Calu3 (cell line): ENCODE data around the gene KLF15. TPM values are rescaled to one million over a fixed set of nuclear protein-coding genes. Genes with fewer than 3 reads are reported as not detected.

ENCODE experiments used
- BruUV-seq: library from RNA; stranded (reverse); fragments of 400-500 nt; replicated peaks from 2 replicates; lab custom pipeline; 2021; lab: Mats Ljungman, UMichigan
- CTCF ChIA-PET: fragments of 300-600 bp; sonication (Branson Sonifier 250); formaldehyde crosslinking; loops from one replicate; lab custom pipeline; 2022; ENCODE audit warnings: antibody characterized with exemption; lab: Charles Lee
- DNase-seq: peaks from one replicate; pipeline ENCODE4 v3.0.0; 2022
- H3K27ac Mint-ChIP-seq: one replicate; pipeline ENCODE4 v1.8.0; 2022; ENCODE audit warnings: mixed read lengths; ENCODE audit not compliant: unreplicated experiment
- H3K27me3 Mint-ChIP-seq: one replicate; pipeline ENCODE4 v1.8.0; 2022; ENCODE audit warnings: mixed read lengths; ENCODE audit not compliant: unreplicated experiment
- H3K36me3 Mint-ChIP-seq: one replicate; pipeline ENCODE4 v1.8.0; 2022; ENCODE audit warnings: mild to moderate bottlenecking, moderate library complexity, mixed read lengths; ENCODE audit not compliant: insufficient read depth, unreplicated experiment
- H3K4me1 Mint-ChIP-seq: one replicate; pipeline ENCODE4 v1.8.0; 2022; ENCODE audit warnings: mild to moderate bottlenecking, low read depth, mixed read lengths; ENCODE audit not compliant: unreplicated experiment
- H3K4me3 Mint-ChIP-seq: one replicate; pipeline ENCODE4 v1.8.0; 2022; ENCODE audit warnings: mild to moderate bottlenecking, low read depth, moderate library complexity, mixed read lengths; ENCODE audit not compliant: unreplicated experiment
- H3K9me3 Mint-ChIP-seq: one replicate; pipeline ENCODE4 v1.8.0; 2022; ENCODE audit warnings: low read depth, mixed read lengths; ENCODE audit not compliant: unreplicated experiment
- CTCF ChIP-seq: fragments of 200-600 bp; IDR thresholded peaks from one replicate; pipeline ENCODE4 v1.8.0; 2022; ENCODE audit warnings: antibody characterized with exemption; ENCODE audit not compliant: unreplicated experiment
- intact Hi-C: fragments of 100-400 bp; cut with micrococcal nuclease; formaldehyde crosslinking; loops from one replicate; pipeline ENCODE4 v1.10.0; 2022; ENCODE audit not compliant: unreplicated experiment
- total RNA-seq: library from RNA; stranded (reverse); gene quantifications from 2 replicates; pipeline ENCODE4 v1.2.3, GENCODE V29; 2022

The KLF15 gene
- total RNA-seq, 1 experiment from 2014 or later, result 8.2 TPM

DNA sequence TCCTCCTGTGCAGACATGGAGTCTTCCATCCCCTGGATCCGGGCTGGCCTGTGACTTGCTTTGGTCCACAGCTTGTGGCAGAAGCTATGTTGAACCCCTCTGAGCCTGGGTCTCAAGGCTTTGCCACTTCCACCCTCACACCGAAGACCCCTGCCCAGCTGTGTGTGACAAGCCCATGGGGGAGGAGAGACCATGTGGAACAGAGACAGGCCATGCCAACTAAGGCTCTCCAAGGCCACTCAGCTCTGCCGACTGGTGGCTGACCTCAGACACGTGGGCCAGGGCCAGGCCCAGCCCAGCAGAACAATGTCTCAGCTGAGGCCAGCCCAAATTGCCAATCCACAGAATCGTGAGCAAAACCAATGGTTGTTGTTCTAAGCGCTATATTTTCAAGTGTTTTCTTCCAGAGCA, 21.1 kb upstream of the KLF15 start:
- Mint-ChIP-seq H3K27ac (no peak overlapping the region), H3K4me1 (no peaks in the 10 kb centered on the region), H3K27me3 (peaks cover 74% of the 10 kb centered on the region), H3K4me3 (no peak overlapping the region), H3K36me3 (no peaks in the 10 kb centered on the region), H3K9me3 (no peaks in the 10 kb centered on the region)
- intact Hi-C loops, result no loop called here
- no peak for DNase-seq
- CTCF ChIA-PET, result interaction anchor here (0.5 to 1.4 kb wide), 4 partner anchors 10 to 150 kb away, joined by 3 to 10 read pairs (median 3); no protein-coding TSS in a partner anchor
- BruUV-seq, result no TSS peak
- TF ChIP-seq CTCF, result no peak

GRCh38 chr3:126377211-126377610, 20.0 kb upstream of the KLF15 start:
- BruUV-seq, result no TSS peak

GRCh38 chr3:126376444-126376843, 19.2 kb upstream of the KLF15 start:
- Mint-ChIP-seq H3K27me3 (peaks cover 88% of the 10 kb centered on the region), H3K36me3 (no peaks in the 10 kb centered on the region), H3K27ac (no peak overlapping the region), H3K4me1 (no peaks in the 10 kb centered on the region), H3K9me3 (no peaks in the 10 kb centered on the region), H3K4me3 (no peak overlapping the region)
- intact Hi-C loops, result no loop called here
- CTCF ChIA-PET, result no interaction called here
- DNase-seq, result no peak
- TF ChIP-seq CTCF, result no peak
- BruUV-seq, result no TSS peak

More at GRCh38 chr3:126377211-126377610, 20.0 kb upstream of the KLF15 start:
- H3K4me1 Mint-ChIP-seq, result no peaks in the 10 kb centered on the region
- CTCF ChIA-PET, result interaction anchor here (0.6 kb wide), 1 partner anchor 254 kb away, joined by 4 read pairs; no protein-coding TSS in a partner anchor
- intact Hi-C loops, result no loop called here
- no peak overlapping the region for H3K4me3 Mint-ChIP-seq
- no peaks in the 10 kb centered on the region for H3K36me3 Mint-ChIP-seq
- no peaks in the 10 kb centered on the region for H3K9me3 Mint-ChIP-seq
- no peak for TF ChIP-seq CTCF
- no peak for DNase-seq
- no peak overlapping the region for H3K27ac Mint-ChIP-seq
- peaks cover 81% of the 10 kb centered on the region for H3K27me3 Mint-ChIP-seq

- CTCF ChIA-PET, result no interaction called here
- no peaks in the 10 kb centered on the region for H3K4me1 Mint-ChIP-seq
Measured at GRCh38 chr3:126375835-126376331, 18.7 kb upstream of the KLF15 start.

More at GRCh38 chr3:126375835-126376331, 18.7 kb upstream of the KLF15 start:
- no peak for TF ChIP-seq CTCF
- Mint-ChIP-seq H3K4me3 (no peak overlapping the region), H3K9me3 (no peaks in the 10 kb centered on the region), H3K36me3 (no peaks in the 10 kb centered on the region), H3K27me3 (peaks cover 86% of the 10 kb centered on the region), H3K27ac (no peak overlapping the region)
- intact Hi-C loops, result no loop called here
- DNase-seq, result no peak
- no TSS peak for BruUV-seq
